Activated CD8-positive, alpha-beta memory T cell treated with anti-CD3 and anti-CD28 coated beads for 4 hours (primary cell): Measurements from ENCODE around the gene ADAMTSL2.

Experiments used
- DNase-seq, 2 donors: peaks; one replicate each; pipeline ENCODE4 v3.0.0-alpha.2; 2020; ENCODE audit warnings: low read depth in 2 of 2

The ADAMTSL2 gene

GRCh38 chr9:133535306-133535877, 888 bp downstream of the ADAMTSL2 start:
- no peak for DNase-seq

- no peak for DNase-seq
Observed at GRCh38 chr9:133536080-133536479, 1.6 kb downstream of the ADAMTSL2 start.

- no peak for DNase-seq
Observed at GRCh38 chr9:133536536-133536935, 2.0 kb downstream of the ADAMTSL2 start.

GRCh38 chr9:133537257-133537656, 2.8 kb downstream of the ADAMTSL2 start:
- no peak for DNase-seq

GRCh38 chr9:133538176-133538575, 3.7 kb downstream of the ADAMTSL2 start:
- DNase-seq: no peak

- no peak for DNase-seq
Observed at GRCh38 chr9:133538851-133539833, 4.6 kb downstream of the ADAMTSL2 start.

- DNase-seq: no peak
Observed at GRCh38 chr9:133539991-133540697, 5.6 kb downstream of the ADAMTSL2 start.

- DNase-seq: no peak
Observed at GRCh38 chr9:133540698-133541025, 6.2 kb downstream of the ADAMTSL2 start.

GRCh38 chr9:133542002-133542401, 7.5 kb downstream of the ADAMTSL2 start:
- DNase-seq: no peak

GRCh38 chr9:133543772-133544467, 9.4 kb downstream of the ADAMTSL2 start:
- DNase-seq: no peak

GRCh38 chr9:133545494-133546286, 11.2 kb downstream of the ADAMTSL2 start:
- no peak for DNase-seq

GRCh38 chr9:133546287-133546680, 11.8 kb downstream of the ADAMTSL2 start:
- no peak for DNase-seq

GRCh38 chr9:133547116-133547515, 12.6 kb downstream of the ADAMTSL2 start:
- no peak for DNase-seq

GRCh38 chr9:133551446-133551845, 16.9 kb downstream of the ADAMTSL2 start:
- DNase-seq: no peak

- DNase-seq: no peak
Observed at GRCh38 chr9:133552236-133552635, 17.7 kb downstream of the ADAMTSL2 start.

- no peak for DNase-seq
Observed at GRCh38 chr9:133553123-133553522, 18.6 kb downstream of the ADAMTSL2 start.

GRCh38 chr9:133553973-133554713, 19.6 kb downstream of the ADAMTSL2 start:
- DNase-seq: no peak

- DNase-seq: no peak
Observed at GRCh38 chr9:133554729-133555128, 20.2 kb downstream of the ADAMTSL2 start.

GRCh38 chr9:133556354-133556753, 21.9 kb downstream of the ADAMTSL2 start:
- no peak for DNase-seq

- DNase-seq: no peak
Observed at GRCh38 chr9:133557581-133557980, 23.1 kb downstream of the ADAMTSL2 start.
